Urothelium cell line (cell line): ENCODE data around the gene NPB.
"Not testable (repeated sequence)": the region's sequence is repeated elsewhere in the genome, so short reads cannot be mapped to it uniquely, and the experiment has no call there.

Experiments
- DNase-seq: peaks from one replicate; pipeline ENCODE4 v3.0.0; 2011; ENCODE audit warnings: low spot score, mixed read lengths
- FAIRE-seq: peaks from 2 replicates; lab custom pipeline; 2011; peaks lifted over from hg19 to GRCh38; lab: Jason Lieb, UNC

NPB gene

DNA sequence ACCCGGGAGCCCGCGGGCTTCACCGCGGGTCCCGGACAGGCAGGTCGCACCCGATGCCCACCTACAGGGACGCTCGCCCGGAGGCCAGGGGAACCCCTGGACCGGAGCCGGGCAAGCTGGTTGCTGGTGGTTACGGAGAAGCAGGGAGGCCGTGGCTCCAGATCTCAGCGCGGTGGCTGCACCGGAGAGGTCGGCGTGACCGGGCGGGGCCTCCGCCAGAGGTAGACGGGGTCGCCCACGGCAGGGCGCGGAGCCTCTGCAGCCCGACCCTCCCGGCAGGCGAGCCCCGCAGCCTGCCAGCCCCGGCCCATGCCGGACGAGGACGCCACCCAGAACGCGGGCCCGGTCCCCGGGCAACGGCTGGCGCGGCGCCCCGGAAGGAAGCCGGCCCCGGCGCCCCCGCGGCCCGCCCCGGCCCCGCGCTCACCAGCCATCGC, 8.8 kb downstream of the NPB start:
- no peak for FAIRE-seq
- DNase-seq, result no peak

DNA sequence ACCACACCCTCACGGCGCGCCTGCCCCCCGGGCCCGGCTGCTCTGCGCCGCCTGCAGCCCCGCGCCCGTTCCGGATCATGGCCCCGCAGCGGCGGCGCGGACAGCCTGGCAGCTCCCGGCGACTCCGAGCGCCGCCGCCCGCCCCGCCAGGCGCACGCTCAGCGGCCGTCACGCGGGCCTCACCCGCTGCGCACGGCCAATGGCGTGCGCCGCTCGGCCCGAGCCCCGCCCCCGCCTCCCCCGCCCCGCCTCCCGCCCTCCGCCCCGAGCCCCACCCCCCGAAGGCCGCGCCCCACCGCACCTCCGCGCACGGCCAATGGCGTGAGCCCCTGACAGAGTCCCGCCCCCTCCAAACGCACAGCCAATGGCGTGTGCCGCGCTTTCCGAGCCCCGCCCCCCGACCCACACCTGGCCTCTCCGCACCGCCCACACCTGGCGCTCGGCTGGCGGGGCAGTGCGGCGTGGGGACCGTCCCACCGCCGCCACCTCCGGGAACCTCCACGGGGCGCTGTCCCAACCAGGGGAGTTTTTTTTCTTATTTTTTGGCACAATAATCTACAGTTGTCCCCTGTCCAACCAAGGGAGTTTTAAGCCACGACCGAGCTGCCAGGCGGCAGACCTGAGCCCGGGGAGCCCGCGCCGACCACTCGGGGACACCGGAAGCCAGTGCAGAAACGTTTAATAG, 9.4 kb downstream of the NPB start, which contains the start of gene PCYT2:
Gene PCYT2 (minus strand): TSS at position 123 of the 685 bp plus-strand sequence. CDS start 44 bp downstream, at position 79.
- peak; percentile 93 for FAIRE-seq
- peak; percentile 100 for DNase-seq

DNA sequence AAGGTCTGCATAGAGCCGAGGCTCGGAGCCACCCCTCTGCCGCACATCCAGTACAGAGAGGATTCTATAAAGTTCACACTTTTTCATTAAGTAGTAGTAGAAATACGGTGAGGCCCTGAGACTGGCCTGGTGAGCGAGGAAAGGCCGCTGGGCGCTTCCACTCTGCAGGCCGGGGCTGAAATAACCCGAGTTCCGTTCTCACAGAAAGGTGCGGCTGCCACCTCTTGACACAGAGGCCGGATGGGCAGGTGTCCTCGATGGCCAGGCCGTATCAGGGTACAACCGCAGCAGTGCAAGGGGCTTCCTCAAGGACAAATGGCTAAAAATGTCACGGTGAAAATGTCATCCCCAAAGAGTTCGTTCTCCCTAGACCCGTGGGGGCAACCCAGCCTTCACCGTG, 9.9 kb downstream of the NPB start:
- FAIRE-seq (no peak), DNase-seq (no peak)

DNA sequence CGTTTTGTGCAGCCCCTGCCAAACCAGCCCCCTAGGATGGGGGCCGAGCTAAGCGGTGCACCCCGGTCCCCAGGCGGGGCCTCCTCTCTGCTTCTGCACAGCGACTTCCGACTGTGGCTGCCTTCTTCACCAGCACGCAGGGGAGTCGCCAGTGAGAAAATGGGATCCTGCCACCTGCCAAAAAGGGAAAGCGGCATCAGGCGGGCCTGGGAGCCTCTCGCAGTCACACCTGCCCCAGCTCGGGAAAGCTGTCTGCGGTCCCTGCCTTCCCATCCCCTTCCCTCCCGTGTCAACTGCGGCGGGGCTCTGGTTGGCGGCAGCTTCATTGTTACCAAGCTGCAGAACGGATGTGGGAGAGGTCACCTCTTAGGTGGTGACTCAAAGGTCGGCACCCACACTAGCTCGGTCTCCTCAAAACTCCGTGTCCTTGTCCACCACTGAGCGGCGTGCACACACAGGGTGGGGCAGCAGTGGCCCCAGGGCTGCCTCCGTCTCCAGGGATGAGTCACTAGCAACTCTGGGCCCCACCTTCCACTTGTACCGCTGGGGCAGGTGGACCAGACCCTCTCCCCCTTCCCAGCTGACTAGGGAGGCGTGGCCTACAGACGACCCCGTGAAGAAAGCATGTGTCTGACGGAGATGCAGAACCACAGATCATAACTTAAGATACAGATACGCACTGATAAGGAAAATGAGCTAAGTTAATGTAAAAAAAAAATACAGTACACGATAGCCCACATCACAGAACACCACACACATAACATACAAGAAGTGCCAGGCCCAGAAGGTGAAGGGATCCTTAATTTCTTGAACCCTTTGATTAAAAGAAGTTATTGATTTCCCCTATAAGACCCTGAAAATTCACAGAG, 10.6 kb downstream of the NPB start:
- DNase-seq (no peak), FAIRE-seq (no peak)

DNA sequence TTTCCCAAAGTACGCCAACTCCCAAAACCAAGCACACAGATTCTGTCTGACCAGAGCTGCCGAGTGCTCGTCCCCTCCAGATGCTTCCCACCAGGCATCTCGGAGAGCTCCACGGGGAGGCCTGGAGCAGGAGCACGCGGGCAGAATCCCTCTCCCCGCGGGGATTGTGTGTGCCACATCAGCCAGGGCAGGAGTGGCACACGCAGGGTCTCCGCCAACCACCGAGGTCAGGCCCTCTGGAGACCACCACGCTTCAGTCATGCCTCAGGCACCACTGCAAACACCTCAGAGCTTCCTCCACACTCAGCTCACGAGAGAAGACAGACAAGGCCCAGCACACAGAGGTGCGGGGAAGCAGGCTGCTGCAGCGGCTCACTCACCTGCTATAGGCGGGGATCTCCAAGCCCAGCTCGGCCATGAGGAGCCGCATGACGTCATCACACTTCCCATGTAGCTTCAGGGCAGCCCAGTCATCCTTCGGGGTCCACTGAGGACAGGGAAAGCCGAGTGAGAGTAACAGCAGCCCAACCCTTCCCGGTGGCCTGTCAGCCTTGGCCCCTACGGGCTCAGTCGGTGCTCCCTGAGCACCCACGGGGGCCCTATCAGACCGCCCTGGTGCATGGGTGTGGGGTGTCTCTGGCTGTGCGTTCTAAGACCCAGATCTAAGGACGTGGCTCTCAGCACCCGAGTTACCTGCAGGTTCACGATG, 11.5 kb downstream of the NPB start:
- FAIRE-seq, result no peak
- no peak for DNase-seq

DNA sequence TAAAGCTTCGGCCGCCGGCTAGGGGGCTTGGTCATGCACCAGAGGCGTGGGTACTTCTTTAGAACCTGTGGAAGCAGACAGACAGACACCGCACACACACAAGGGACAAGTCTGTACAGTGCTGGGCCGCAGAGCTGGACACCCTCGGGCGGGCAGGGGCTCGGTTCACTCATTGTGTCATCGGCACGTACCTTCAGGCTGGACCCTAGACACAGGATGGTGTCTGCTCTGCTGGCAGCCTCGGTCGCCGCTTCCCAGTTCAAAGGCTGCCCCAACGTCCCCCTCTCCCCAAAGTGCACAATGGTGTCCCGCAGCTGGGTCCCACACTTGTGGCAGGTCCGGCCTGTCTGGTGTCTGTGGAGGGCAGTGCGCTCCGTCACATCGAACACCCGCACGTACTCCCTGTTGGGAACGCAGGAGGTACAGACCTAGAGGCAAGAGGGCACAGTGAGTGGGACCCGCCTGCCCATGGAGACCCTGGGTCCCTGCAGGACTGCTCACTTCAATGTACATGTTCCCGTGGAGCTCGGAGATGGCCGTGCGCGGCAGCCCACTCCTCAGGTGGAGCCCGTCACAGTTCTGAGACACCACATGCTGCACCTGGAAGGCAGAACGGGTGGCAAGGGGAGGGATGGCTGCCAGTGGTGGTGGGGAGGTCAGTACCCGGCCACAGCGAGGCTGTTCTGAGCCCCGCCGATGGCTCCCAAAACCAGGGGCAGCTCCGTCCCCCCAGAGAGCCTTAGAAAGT, 12.2 kb downstream of the NPB start:
- DNase-seq (no peak), FAIRE-seq (no peak)

DNA sequence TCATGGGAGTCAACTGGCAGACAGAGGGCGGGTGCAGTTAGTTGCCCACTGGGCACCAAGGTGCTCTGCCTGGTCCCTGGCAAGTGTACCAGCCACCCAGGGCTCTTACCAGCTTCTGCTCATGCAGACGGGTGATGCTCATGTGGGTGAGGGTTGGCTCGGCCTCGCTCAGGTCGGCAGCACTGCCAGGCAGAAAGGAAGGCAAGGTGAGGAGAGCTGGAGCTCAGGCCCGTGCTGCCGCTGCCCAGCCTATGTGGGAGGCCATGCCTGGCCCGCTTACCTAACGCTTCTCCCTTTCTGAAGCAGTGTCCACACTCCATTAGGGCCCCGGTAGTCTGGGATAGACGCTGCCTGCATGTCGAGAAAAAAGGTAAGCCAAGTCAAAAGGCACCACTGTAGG, 13.3 kb downstream of the NPB start:
- FAIRE-seq (no peak), DNase-seq (no peak)

DNA sequence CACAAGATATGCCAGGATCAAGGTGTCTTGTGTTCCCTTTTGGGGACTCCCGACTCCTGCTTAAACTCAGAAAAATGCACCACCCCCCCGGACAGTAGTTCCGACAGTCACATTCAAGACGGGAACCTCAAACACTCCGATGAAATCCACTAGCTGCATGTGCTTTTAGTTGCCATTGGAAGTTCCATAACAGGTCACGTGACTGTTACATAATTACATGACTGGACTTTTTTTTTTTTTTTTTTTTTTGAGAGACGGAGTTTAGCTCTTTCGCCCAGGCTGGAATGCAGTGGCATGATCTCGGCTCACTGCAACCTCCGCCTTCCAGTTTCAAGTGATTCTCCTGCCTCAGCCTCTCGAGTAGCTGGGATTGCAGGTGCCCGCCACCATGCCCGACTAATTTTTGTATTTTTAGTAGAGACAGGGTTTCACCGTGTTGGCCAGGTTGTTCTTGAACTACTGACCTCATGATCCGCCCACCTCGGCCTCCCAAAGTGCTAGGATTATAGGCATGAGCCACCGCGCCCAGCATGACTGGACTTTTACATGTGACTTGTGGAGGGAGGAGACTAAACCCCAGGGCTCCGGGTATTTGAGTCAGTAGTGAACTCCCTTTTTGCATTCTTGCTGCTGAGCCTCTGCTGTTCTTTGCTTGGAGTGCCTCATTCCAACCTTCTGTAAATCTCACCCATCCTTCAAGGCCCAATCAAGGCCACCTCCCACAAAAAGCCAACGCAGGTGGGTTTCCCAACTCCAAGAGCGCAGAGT, 14.4 kb downstream of the NPB start:
- DNase-seq (no peak), FAIRE-seq (no peak)

DNA sequence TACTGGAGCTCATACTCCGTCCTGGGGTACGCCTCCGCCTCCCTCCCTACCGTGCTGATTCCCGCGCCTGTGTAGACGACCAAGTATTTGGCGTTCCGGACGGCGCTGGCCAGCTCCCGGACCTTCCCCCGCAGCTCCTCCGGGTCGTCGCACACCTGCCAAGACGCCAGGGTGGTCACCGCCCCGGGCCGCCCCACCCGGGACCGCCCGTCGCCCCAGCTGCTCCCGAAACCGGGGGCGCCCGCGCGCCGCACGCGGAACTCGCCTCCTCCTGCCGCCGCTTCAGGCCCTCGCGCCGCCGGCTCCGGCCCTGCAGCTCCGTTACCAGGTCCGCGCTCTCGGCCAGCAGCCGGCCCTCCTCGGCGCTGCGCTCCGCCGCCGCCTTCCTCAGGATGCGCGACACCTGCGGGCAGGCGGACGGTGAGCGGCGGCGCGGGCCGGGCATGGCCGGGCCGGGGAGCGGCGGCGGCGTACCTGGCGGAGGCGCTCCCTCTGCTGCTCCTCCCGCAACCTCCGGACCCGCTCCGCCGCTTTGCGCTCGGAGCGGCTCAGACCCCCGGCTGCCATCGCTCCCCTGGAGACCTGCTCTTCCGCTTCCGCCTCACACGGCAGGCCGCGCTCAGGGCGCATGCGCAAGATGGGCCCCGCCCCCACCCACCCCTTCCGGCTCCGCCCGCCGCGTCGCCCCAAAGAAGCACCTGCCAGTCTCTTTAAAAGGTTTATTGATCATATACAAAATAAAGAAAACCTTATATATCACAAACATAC, 15.7 kb downstream of the NPB start, which contains the start of gene SIRT7:
Gene SIRT7 (minus strand): TSS at position 612 of the 768 bp plus-strand sequence. CDS start 45 bp downstream, at position 567.
- peak; percentile 59 for FAIRE-seq
- DNase-seq, result peak; percentile 97

DNA sequence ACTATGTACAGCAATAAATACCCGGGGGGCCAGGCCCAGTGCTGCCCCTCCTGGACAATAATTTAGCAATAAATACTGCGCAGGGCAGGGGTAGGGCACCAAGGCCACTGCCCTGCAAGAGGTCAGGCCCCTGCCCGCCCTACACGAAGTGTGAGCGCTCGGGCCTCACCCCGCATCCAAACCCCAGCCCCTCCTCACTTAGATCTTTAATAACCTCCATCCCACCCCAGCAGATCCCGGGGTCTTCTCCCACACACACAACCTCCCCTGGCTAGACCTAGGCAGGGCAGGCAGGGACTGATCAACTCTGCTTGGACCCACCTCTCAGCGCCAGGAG, 16.3 kb downstream of the NPB start:
- peak; percentile 30 for FAIRE-seq
- DNase-seq, result not testable (repeated sequence)

DNA sequence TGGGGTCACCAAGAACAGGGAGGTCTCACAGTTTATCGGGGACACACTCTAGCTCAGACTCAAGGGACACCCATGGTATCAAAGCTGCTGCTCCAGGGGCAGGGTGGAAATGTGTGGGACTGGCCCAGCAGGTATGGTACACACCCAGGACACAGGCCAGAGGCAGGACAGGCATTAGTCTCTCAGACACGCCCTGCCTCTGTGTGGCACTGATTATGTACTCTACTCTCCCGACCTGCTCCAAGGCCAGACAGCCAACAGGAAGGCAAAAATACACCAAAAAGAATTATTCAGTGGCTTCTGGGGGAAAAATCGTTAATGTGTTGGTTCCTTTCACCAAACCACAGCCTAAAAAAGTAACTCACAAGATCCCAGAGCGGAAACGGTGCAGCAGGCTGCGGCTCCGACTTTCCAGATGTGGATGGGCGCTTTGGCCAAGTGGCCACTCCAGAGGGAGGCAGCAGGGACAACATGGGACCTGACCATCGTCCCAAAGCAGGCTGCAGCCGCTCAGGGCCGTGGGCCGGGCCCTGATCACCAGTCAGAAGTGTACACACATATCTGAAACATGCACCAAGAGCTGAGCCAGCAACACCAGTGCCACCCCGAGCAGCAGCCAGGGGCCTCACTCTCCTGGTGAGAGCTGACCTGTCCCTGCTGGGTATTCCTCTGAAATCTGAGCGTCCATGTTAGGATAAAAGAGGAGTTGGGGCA, 17.0 kb downstream of the NPB start:
- FAIRE-seq, result no peak

DNA sequence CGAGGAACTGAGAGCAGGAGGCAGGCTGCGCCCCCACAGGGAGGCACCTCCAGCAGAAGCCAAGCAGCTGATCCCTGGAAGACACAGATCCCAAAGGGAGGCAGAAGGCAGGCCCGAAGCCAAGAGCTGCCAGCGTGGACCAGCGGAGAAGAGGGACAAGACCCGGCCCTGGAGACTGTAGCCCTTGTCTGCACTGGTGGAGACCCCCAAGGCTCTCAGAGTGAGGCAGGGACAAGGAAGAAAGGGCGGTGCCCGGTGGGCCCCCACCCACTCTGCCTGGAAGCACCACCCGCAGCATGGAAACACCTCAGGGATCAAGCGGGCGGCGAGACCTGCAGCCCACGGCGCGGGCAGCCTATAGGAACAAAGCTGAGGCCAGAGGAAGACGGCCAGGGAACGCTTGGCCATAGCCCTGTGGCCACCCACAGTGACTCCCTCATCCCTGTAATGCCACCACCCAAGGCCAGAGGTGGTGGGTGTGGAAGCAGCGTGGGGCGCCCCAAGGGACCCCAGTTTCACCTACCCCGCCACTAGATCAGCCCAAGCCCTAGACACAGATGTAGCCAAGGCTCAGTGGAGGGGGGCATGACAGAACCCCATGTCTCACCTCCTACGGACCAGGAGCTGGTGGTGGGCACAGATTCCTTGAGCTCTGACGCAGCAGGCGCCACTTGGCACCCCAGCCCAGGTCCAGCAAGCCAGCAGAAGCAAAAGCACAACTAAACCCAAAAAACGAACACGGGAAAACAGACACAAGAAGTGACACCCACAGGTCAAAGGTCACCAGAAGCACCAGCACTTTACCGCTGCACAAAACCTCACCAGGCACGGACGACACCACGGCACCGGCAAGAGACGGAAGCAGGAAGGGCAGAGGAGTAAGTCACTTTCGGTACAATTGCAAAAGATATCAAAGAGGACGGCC, 18.8 kb downstream of the NPB start:
- FAIRE-seq (no peak), DNase-seq (no peak)

More for the DNA sequence above, 17.0 kb downstream of the NPB start:
- DNase-seq, result no peak

DNA sequence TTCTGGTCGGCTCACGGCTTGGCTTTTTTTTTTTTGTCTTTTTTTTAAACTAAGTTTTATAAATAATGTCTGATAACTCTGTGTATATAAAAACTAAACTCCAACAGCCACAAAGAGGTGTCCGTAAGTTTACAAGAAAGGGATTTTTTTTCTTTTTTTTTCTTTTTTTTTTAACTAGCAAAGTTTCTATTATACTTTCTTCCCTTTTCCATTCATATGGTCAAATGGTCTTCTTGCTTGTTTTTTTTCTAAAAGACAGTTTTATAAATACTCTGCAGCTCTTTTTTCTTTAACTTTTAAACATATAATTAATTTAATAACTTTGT, 19.5 kb downstream of the NPB start:
- no peak for FAIRE-seq

DNA sequence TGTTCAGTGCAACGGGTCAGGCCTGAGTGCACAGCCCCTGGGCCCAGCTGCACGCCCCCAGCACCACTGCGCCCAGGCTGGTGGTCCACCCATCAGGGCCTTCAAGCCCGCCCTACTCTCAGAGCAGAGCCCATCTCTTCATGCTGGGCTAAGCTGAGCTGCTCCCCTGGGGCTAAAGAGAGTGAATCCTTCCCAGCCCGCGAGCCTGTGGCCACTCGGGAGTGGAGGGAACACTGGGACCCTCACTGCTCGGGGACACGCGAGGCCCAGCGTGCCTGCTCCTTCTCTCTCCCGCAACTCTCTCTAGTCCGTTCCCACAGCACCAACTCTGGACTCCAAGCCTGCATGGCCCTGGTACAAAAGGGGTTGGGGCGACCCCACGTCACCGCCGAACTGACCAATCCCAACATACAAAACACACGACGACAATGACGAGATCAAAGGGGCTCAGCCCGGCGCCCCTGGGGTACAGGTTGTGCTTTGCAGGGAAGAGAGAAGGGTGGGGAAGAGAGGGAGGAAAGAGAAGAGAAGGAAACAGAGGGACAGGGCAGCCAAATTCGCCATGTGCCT, 20.0 kb downstream of the NPB start:
- no peak for FAIRE-seq
- no peak for DNase-seq

More for the DNA sequence above, 19.5 kb downstream of the NPB start:
- DNase-seq, result no peak

DNA sequence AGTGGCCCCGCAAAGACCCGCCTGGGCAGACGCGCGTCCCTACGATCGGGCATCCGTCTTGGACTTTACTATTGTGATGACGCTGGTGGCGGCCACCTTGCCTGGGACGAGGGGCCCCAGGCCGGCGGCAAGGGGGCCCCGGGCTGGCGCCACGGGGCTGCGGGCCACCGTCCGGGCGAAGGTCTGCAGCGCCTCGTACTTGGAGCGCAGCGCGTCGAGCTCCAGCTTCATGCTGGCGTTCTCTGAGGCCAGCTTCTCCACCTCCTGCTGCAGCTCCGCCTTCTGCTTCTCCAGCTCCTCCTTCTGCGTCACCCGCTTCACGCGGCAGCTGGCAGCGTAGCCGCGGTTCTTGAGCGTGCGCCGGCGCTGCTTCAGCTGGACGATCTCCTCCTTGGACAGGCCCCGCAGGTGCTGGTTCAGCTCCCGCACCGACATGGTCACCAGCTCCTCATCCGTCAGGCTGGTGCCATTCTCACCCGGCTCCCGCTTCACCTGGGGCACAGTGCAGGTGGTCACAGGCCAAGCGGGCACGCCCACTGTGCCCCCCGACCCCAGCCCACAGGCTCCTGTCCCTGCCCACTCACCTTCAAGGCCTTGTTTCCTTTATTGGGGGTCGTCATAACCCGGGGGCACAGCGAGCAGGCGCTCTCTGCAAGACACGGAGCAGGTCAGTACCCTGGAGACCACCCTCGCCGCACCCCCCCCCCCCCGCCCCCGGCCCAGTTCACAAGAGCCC, 20.7 kb downstream of the NPB start:
- FAIRE-seq (peak; percentile 55), DNase-seq (no peak)
